ENCODE data around the gene UBE2O. TPM values are rescaled to one million over a fixed set of nuclear protein-coding genes. Genes with fewer than 3 reads are reported as not detected.

UBE2O gene
- total and polyA plus RNA-seq, 2 donors (not counting 3 experiments of a cell fraction or from before 2014, with no cell fraction given), result 13.9 to 34.1 TPM

- FAIRE-seq (no peak), DNase-seq (ENCODE audit: low read depth, low spot score) (no peak)
- CTCF ChIA-PET, result interaction anchor here (2.7 to 8.1 kb wide), 2 partner anchors 9 to 25 kb away, joined by 11 to 106 read pairs; partner anchors contain the start of gene PRPSAP1
- H3K79me2 ChIP-seq (ENCODE audit: control insufficient read depth, insufficient read depth, low read length), result no peaks in the 10 kb centered on the region
- POLR2A ChIA-PET, result no interaction called here
- no peak overlapping the region for H3K4me2 ChIP-seq (ENCODE audit: insufficient read depth, low read length)
- peaks cover 18% of the 10 kb centered on the region for H3K4me1 ChIP-seq (ENCODE audit: control insufficient read depth, extremely low read depth, insufficient read depth, low read length)
- no peaks in the 10 kb centered on the region for H3K36me3 ChIP-seq (ENCODE audit: control insufficient read depth in 2 of 2, extremely low read depth in 1 of 2, insufficient read depth in 2 of 2, low read length in 2 of 2)
- no peak for TF ChIP-seq FOS (IDR thresholded peaks at IDR 0.05; ENCODE audit: borderline replicate concordance, insufficient read depth, low read length)
- TF ChIP-seq JUN (IDR thresholded peaks at IDR 0.05; ENCODE audit: borderline replicate concordance, insufficient read depth, insufficient read length, low read depth), result no peak
- no peak for TF ChIP-seq POLR2AphosphoS5 (IDR thresholded peaks at IDR 0.05; ENCODE audit: insufficient read depth, low read depth, low read length)
- no peak for TF ChIP-seq EZH2 (IDR thresholded peaks at IDR 0.05; ENCODE audit: borderline replicate concordance, low read depth, low read length, severe bottlenecking)
- no TSS peak for BruUV-seq (replicated peaks)
- H3K9me3 ChIP-seq (replicated peaks; ENCODE audit: control insufficient read depth, insufficient read depth, low read length), result no peaks in the 10 kb centered on the region
- H4K20me1 ChIP-seq (replicated peaks; ENCODE audit: control insufficient read depth, extremely low read depth, insufficient read depth, low read length), result no peaks in the 10 kb centered on the region
- H3K9ac ChIP-seq (replicated peaks; ENCODE audit: extremely low read depth, insufficient read depth, low read length), result no peak overlapping the region
- no peak overlapping the region for H3K4me3 ChIP-seq (replicated peaks in 1 of 3; ENCODE audit: insufficient read depth in 1 of 3, low read depth in 1 of 3, low read length in 3 of 3)
- no peak overlapping the region for H2AFZ ChIP-seq (ENCODE audit: low read depth, low read length)
- no peak overlapping the region for H3K27ac ChIP-seq (ENCODE audit: insufficient read depth, low read depth, low read length)
- H3K9me1 ChIP-seq (replicated peaks; ENCODE audit: control insufficient read depth, extremely low read depth, insufficient read depth, low read length), result no peaks in the 10 kb centered on the region
- intact Hi-C loops (cut with micrococcal nuclease) (no loop called here), dilution Hi-C loops (cut with MboI; ENCODE audit: extremely low pct_ligation_motif_present, low sequenced_read_pairs) (no loop called here)
- no peaks in the 10 kb centered on the region for H3K27me3 ChIP-seq (ENCODE audit: control insufficient read depth in 2 of 2, insufficient read depth in 2 of 2, low read length in 2 of 2)
Measured at GRCh38 chr17:76379275-76379641, 73.7 kb downstream of the UBE2O start.

- no peaks in the 10 kb centered on the region for H3K79me2 ChIP-seq (ENCODE audit: control insufficient read depth, insufficient read depth, low read length)
- ChIA-PET CTCF (interaction anchor here (1.2 to 8.1 kb wide), 3 partner anchors 8 to 25 kb away, joined by 3 to 106 read pairs (median 11); partner anchors contain the start of gene PRPSAP1), POLR2A (no interaction called here)
- H3K4me2 ChIP-seq (ENCODE audit: insufficient read depth, low read length), result no peak overlapping the region
- peak; percentile 44 for DNase-seq (ENCODE audit: low read depth, low spot score)
- H3K4me1 ChIP-seq (ENCODE audit: control insufficient read depth, extremely low read depth, insufficient read depth, low read length), result peaks cover 16% of the 10 kb centered on the region
- no TSS peak for BruUV-seq (replicated peaks)
- H3K9me3 ChIP-seq (replicated peaks; ENCODE audit: control insufficient read depth, insufficient read depth, low read length), result no peaks in the 10 kb centered on the region
- H3K36me3 ChIP-seq (ENCODE audit: control insufficient read depth in 2 of 2, extremely low read depth in 1 of 2, insufficient read depth in 2 of 2, low read length in 2 of 2), result no peaks in the 10 kb centered on the region
- intact Hi-C loops (cut with micrococcal nuclease), result no loop called here
- no peak overlapping the region for H3K27ac ChIP-seq (ENCODE audit: insufficient read depth, low read depth, low read length)
- H3K27me3 ChIP-seq (ENCODE audit: control insufficient read depth in 2 of 2, insufficient read depth in 2 of 2, low read length in 2 of 2), result no peaks in the 10 kb centered on the region
- H3K9ac ChIP-seq (replicated peaks; ENCODE audit: extremely low read depth, insufficient read depth, low read length), result no peak overlapping the region
- H2AFZ ChIP-seq (ENCODE audit: low read depth, low read length), result no peak overlapping the region
- H3K4me3 ChIP-seq (replicated peaks in 1 of 3; ENCODE audit: insufficient read depth in 1 of 3, low read depth in 1 of 3, low read length in 3 of 3), result no peak overlapping the region
- FAIRE-seq, result no peak
- no peaks in the 10 kb centered on the region for H3K9me1 ChIP-seq (replicated peaks; ENCODE audit: control insufficient read depth, extremely low read depth, insufficient read depth, low read length)
- dilution Hi-C loops (cut with MboI; ENCODE audit: extremely low pct_ligation_motif_present, low sequenced_read_pairs), result no loop called here
- H4K20me1 ChIP-seq (replicated peaks; ENCODE audit: control insufficient read depth, extremely low read depth, insufficient read depth, low read length), result no peaks in the 10 kb centered on the region
- TF ChIP-seq POLR2AphosphoS5 (IDR thresholded peaks at IDR 0.05; ENCODE audit: insufficient read depth, low read depth, low read length) (no peak), GATA2 (IDR thresholded peaks at IDR 0.05; ENCODE audit: insufficient read depth, insufficient read length, low read depth, low read length) (peak; percentile 63), EZH2 (IDR thresholded peaks at IDR 0.05; ENCODE audit: borderline replicate concordance, low read depth, low read length, severe bottlenecking) (no peak)
Measured at GRCh38 chr17:76378548-76379274, 74.2 kb downstream of the UBE2O start.
